OCI-LY1 (cell line): ENCODE data around the gene DNAJC15.

Source experiments
- H2AFZ ChIP-seq: fragments of 200-600 bp; sonication (generic), shearing (Covaris generic); 2 replicates; pipeline ENCODE4 v1.6.0; 2014; ENCODE audit warnings: antibody characterized with exemption, mild to moderate bottlenecking, low read length
- H3F3A ChIP-seq: fragments of 200-600 bp; sonication (generic), shearing (Covaris generic); 2 replicates; pipeline ENCODE4 v1.6.0; 2014; ENCODE audit warnings: mild to moderate bottlenecking, antibody characterized with exemption, low read length, moderate library complexity; ENCODE audit not compliant: insufficient read depth
- H3K27ac ChIP-seq: fragments of 200-600 bp; sonication (generic); 2 replicates; pipeline ENCODE4 v1.5.1; 2014; ENCODE audit warnings: low read length, mixed run types, mild to moderate bottlenecking, low read depth; ENCODE audit not compliant: poor library complexity, severe bottlenecking
- H3K27me3 ChIP-seq: fragments of 200-600 bp; sonication (generic); 2 replicates; pipeline ENCODE4 v1.6.0; 2014; ENCODE audit warnings: antibody characterized with exemption, mild to moderate bottlenecking, low read length, moderate library complexity; ENCODE audit not compliant: insufficient read depth
- H3K36me3 ChIP-seq: fragments of 200-600 bp; sonication (generic); 2 replicates; pipeline ENCODE4 v1.6.1; 2014; ENCODE audit warnings: mild to moderate bottlenecking, antibody characterized with exemption, low read length, moderate library complexity, mixed read lengths; ENCODE audit not compliant: insufficient read depth
- H3K4me1 ChIP-seq: fragments of 200-600 bp; sonication (generic); 2 replicates; pipeline ENCODE4 v1.5.1; 2014; ENCODE audit warnings: mild to moderate bottlenecking, low read length, moderate library complexity; ENCODE audit not compliant: insufficient read depth, severe bottlenecking
- H3K4me2 ChIP-seq: fragments of 200-600 bp; sonication (generic), shearing (Covaris generic); 2 replicates; pipeline ENCODE4 v1.6.1; 2014; ENCODE audit warnings: low read length
- H3K4me3 ChIP-seq: fragments of 200-600 bp; sonication (generic); 2 replicates; pipeline ENCODE4 v1.5.1; 2014; ENCODE audit warnings: low read length, low read depth, mild to moderate bottlenecking, mixed read lengths; ENCODE audit not compliant: poor library complexity, severe bottlenecking
- H3K79me2 ChIP-seq: fragments of 200-600 bp; shearing (Covaris generic); 2 replicates; pipeline ENCODE4 v1.6.1; 2016; ENCODE audit warnings: mixed run types, low read length, mixed read lengths; ENCODE audit not compliant: insufficient read depth
- H3K9ac ChIP-seq: fragments of 200-600 bp; sonication (generic), shearing (Covaris generic); 2 replicates; pipeline ENCODE4 v1.6.1; 2014; ENCODE audit warnings: mild to moderate bottlenecking, low read length, mixed read lengths
- H3K9me2 ChIP-seq: fragments of 200-600 bp; sonication (generic), shearing (Covaris generic); 2 replicates; pipeline ENCODE4 v1.6.1; 2014; ENCODE audit warnings: low read depth, mild to moderate bottlenecking, low read length, mixed read lengths
- H3K9me3 ChIP-seq: fragments of 200-600 bp; shearing (Covaris generic); 2 replicates; pipeline ENCODE4 v1.6.1; 2014; ENCODE audit warnings: low read length, mixed read lengths
- H4K20me1 ChIP-seq: fragments of 200-600 bp; sonication (generic), shearing (Covaris generic); 2 replicates; pipeline ENCODE4 v1.6.0; 2016; ENCODE audit warnings: mild to moderate bottlenecking, low read length; ENCODE audit not compliant: insufficient read depth
- CTCF ChIP-seq: fragments of 200-600 bp; sonication (generic), shearing (Covaris generic); IDR thresholded peaks from 2 replicates; pipeline ENCODE4 v1.5.1; 2017; ENCODE audit warnings: mild to moderate bottlenecking, antibody characterized with exemption, low read length, moderate library complexity, mixed read lengths
- EZH2 ChIP-seq: fragments of 200-600 bp; sonication (generic), shearing (Covaris generic); IDR thresholded peaks from 2 replicates; pipeline ENCODE4 v1.8.0; 2017; ENCODE audit warnings: borderline replicate concordance, mixed run types, mild to moderate bottlenecking, antibody characterized with exemption, low read length, moderate library complexity, mixed read lengths

The DNAJC15 gene

GRCh38 chr13:43022934-43023288, 475 bp upstream of the DNAJC15 start:
- Histone ChIP-seq H3K79me2 (peaks cover 26% of the 10 kb centered on the region), H3K36me3 (peaks cover 11% of the 10 kb centered on the region), H3K4me1 (peaks cover 39% of the 10 kb centered on the region), H3K4me2 (peak overlapping the region; percentile 95), H3K27ac (peak overlapping the region; percentile 86), H3K9me3 (no peaks in the 10 kb centered on the region), H3K9me2 (no peaks in the 10 kb centered on the region), H4K20me1 (no peaks in the 10 kb centered on the region), H3F3A (no peaks in the 10 kb centered on the region), H3K9ac (peak overlapping the region; percentile 91), H3K4me3 (peak overlapping the region; percentile 80), H3K27me3 (no peaks in the 10 kb centered on the region), H2AFZ (peak overlapping the region; percentile 98)
- TF ChIP-seq CTCF, result no peak
- TF ChIP-seq EZH2, result no peak

GRCh38 chr13:43026262-43026661, 2.9 kb downstream of the DNAJC15 start:
- peaks cover 39% of the 10 kb centered on the region for H3K4me1 ChIP-seq
- peak overlapping the region; percentile 80 for H3K4me3 ChIP-seq
- H3K4me2 ChIP-seq, result peak overlapping the region; percentile 37; the same call in 1 of the 2 replicates
- no peak overlapping the region for H2AFZ ChIP-seq
- H3K9me2 ChIP-seq, result no peaks in the 10 kb centered on the region
- TF ChIP-seq EZH2 (no peak), CTCF (no peak)
- H3F3A ChIP-seq, result no peaks in the 10 kb centered on the region
- H4K20me1 ChIP-seq, result no peaks in the 10 kb centered on the region
- no peaks in the 10 kb centered on the region for H3K9me3 ChIP-seq
- peaks cover 51% of the 10 kb centered on the region for H3K79me2 ChIP-seq
- no peak overlapping the region for H3K9ac ChIP-seq
- no peaks in the 10 kb centered on the region for H3K27me3 ChIP-seq
- peak overlapping the region; percentile 16 for H3K27ac ChIP-seq
- H3K36me3 ChIP-seq, result peaks cover 19% of the 10 kb centered on the region

GRCh38 chr13:43030548-43030947, 7.2 kb downstream of the DNAJC15 start:
- H3K9ac ChIP-seq, result no peak overlapping the region
- peaks cover 18% of the 10 kb centered on the region for H3K4me1 ChIP-seq
- no peaks in the 10 kb centered on the region for H4K20me1 ChIP-seq
- TF ChIP-seq EZH2 (no peak), CTCF (no peak)
- H3K4me2 ChIP-seq, result no peak overlapping the region
- no peak overlapping the region for H2AFZ ChIP-seq
- no peak overlapping the region for H3K4me3 ChIP-seq
- peaks cover 31% of the 10 kb centered on the region for H3K36me3 ChIP-seq
- H3K27ac ChIP-seq, result no peak overlapping the region
- no peaks in the 10 kb centered on the region for H3K27me3 ChIP-seq
- no peaks in the 10 kb centered on the region for H3K9me3 ChIP-seq
- H3K9me2 ChIP-seq, result no peaks in the 10 kb centered on the region
- no peaks in the 10 kb centered on the region for H3F3A ChIP-seq
- peaks cover 58% of the 10 kb centered on the region for H3K79me2 ChIP-seq
